ENCODE data around the gene MVB12B. TPM values are rescaled to one million over a fixed set of nuclear protein-coding genes. Genes with fewer than 3 reads are reported as not detected.

The MVB12B gene
- total and polyA plus RNA-seq, 2 of the 13 experiments (the other 11 are each of a cell fraction or from before 2014, with no cell fraction given), result 12.1 to 30.1 TPM

DNA sequence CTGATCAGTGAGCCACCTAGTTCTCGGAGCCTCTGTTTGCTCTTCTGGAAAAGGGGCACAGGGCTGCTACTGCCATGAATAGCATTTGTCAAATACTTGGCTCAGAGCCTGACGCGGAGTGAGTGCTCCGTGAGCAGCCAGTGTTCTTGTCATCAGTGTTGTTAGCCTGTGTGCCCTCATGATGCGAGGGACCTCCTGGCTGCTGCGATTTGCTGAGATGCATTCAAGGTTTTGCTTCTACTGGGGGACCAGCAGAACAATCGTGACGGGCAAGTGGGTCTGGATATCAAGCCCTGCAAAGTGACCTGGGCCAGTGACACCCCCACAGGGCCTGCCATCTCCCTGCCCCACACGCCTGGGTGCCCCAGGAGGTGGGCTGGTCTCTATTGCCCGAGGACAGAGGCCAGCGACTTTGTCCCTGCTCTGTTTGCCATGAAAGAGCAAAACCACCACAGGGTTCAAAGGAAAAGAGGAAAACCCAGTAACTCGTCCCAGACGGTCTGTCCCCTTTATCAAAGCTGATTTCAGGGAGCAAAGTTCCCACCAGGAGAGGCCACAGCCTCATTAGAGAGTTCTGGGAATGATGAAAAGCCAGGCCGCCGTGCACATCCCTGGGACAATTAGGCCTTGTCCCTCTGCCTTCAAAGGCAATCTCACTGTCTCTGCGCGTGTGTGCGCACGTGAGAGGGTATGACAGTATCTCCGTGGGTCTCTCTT lies 200.6 kb downstream of the MVB12B start (continued):
- TF ChIP-seq ZBED4 (CRISPR knock-in tag; IDR thresholded peaks at IDR 0.05; ENCODE audit: borderline replicate concordance) (peak; percentile 83; the same call in 1 of the 2 replicates), NFYB (CRISPR knock-in tag; IDR thresholded peaks at IDR 0.05) (0 out of 2 replicates have a peak, but pooled peaks have one; percentile 10), ZNF567 (CRISPR knock-in tag; IDR thresholded peaks at IDR 0.05; ENCODE audit: borderline replicate concordance) (no peak), HNRNPL (IDR thresholded peaks at IDR 0.05; ENCODE audit: low read depth, low read length) (peak; percentile 94), FOSL2 (CRISPR knock-in tag; IDR thresholded peaks at IDR 0.05) (peak; percentile 61; the same call in 1 of the 2 replicates), PPARG (CRISPR knock-in tag; conservative IDR thresholded peaks at IDR 0.05) (no peak; the same call in 1 of the 2 replicates), TMF1 (CRISPR knock-in tag; IDR thresholded peaks at IDR 0.05; ENCODE audit: low read depth) (no peak), TBX2 (CRISPR knock-in tag; IDR thresholded peaks at IDR 0.05; ENCODE audit: borderline replicate concordance) (peak; percentile 94), ELF1 (CRISPR knock-in tag; IDR thresholded peaks at IDR 0.05) (no peak), ZXDC (CRISPR knock-in tag; IDR thresholded peaks at IDR 0.05) (peak; percentile 85), SMARCE1 (IDR thresholded peaks at IDR 0.05; ENCODE audit: borderline replicate concordance) (no peak), IRX3 (CRISPR knock-in tag; IDR thresholded peaks at IDR 0.05; ENCODE audit: borderline replicate concordance, low read depth) (no peak), TGIF2 (CRISPR knock-in tag; IDR thresholded peaks at IDR 0.05) (0 out of 2 replicates have a peak, but pooled peaks have one; percentile 29), ZBTB33 (CRISPR knock-in tag; IDR thresholded peaks at IDR 0.05) (peak; percentile 54; the same call in 1 of the 2 replicates), FOXC1 (CRISPR knock-in tag; IDR thresholded peaks at IDR 0.05; ENCODE audit: borderline replicate concordance) (no peak), ZNF781 (CRISPR knock-in tag; IDR thresholded peaks at IDR 0.05; ENCODE audit: borderline replicate concordance, not compliant biosample characterization) (peak; percentile 39), ZNF790 (CRISPR knock-in tag; IDR thresholded peaks at IDR 0.05; ENCODE audit: borderline replicate concordance) (no peak), ASH2L (IDR thresholded peaks at IDR 0.05; ENCODE audit: insufficient read length, low read depth, low read length) (peak; percentile 66), CEBPG (CRISPR knock-in tag; IDR thresholded peaks at IDR 0.05) (peak; percentile 63), MIXL1 (CRISPR knock-in tag; IDR thresholded peaks at IDR 0.05) (peak; percentile 73; the same call in 1 of the 2 replicates)
